ENCODE data around the gene COPS4. TPM values are rescaled to one million over a fixed set of nuclear protein-coding genes. Genes with fewer than 3 reads are reported as not detected.
"Not testable (repeated sequence)": the region's sequence is repeated elsewhere in the genome, so short reads cannot be mapped to it uniquely, and the experiment has no call there.

Gene COPS4
- total RNA-seq, 4 donors from 2014 or later, result 34.3 to 116 (median 43.5) TPM

GRCh38 chr4:83019794-83020494 lies 15.0 kb upstream of the COPS4 start:
- Histone ChIP-seq H3K27me3 (no peaks in the 10 kb centered on the region), H3K27ac (no peak overlapping the region), H3K4me3 (no peak overlapping the region), H3K9me3 (no peaks in the 10 kb centered on the region), H3K4me1 (no peaks in the 10 kb centered on the region), H3K36me3 (no peaks in the 10 kb centered on the region)
- TF ChIP-seq POLR2A (IDR thresholded peaks at IDR 0.05) (no peak), CTCF (IDR thresholded peaks at IDR 0.05) (no peak)
- DNase-seq, result no peak

- Histone ChIP-seq H3K36me3 (no peaks in the 10 kb centered on the region), H3K27me3 (no peaks in the 10 kb centered on the region), H3K4me3 (no peak overlapping the region), H3K27ac (no peak overlapping the region), H3K9me3 (no peaks in the 10 kb centered on the region), H3K4me1 (no peaks in the 10 kb centered on the region)
- no peak for TF ChIP-seq POLR2A (IDR thresholded peaks at IDR 0.05)
- TF ChIP-seq CTCF (IDR thresholded peaks at IDR 0.05), result no peak
- no peak for DNase-seq
Measured at GRCh38 chr4:83022724-83023450, 12.1 kb upstream of the COPS4 start.

- not testable (repeated sequence) for DNase-seq
Measured at GRCh38 chr4:83023599-83023998, 11.4 kb upstream of the COPS4 start.

GRCh38 chr4:83024233-83024632 lies 10.8 kb upstream of the COPS4 start:
- no peak overlapping the region for H3K4me3 ChIP-seq
- no peak for DNase-seq
- no peaks in the 10 kb centered on the region for H3K4me1 ChIP-seq
- H3K36me3 ChIP-seq, result no peaks in the 10 kb centered on the region
- no peak overlapping the region for H3K27ac ChIP-seq
- TF ChIP-seq CTCF (IDR thresholded peaks at IDR 0.05), result no peak
- TF ChIP-seq POLR2A (IDR thresholded peaks at IDR 0.05), result no peak
- H3K9me3 ChIP-seq, result no peaks in the 10 kb centered on the region
- no peaks in the 10 kb centered on the region for H3K27me3 ChIP-seq

More at GRCh38 chr4:83023599-83023998, 11.4 kb upstream of the COPS4 start:
- not testable (repeated sequence) for H3K27me3 ChIP-seq, H3K4me1 ChIP-seq, H3K27ac ChIP-seq, H3K36me3 ChIP-seq, H3K4me3 ChIP-seq, H3K9me3 ChIP-seq

- Histone ChIP-seq H3K27me3 (no peaks in the 10 kb centered on the region), H3K27ac (no peak overlapping the region), H3K36me3 (no peaks in the 10 kb centered on the region), H3K4me1 (no peaks in the 10 kb centered on the region), H3K9me3 (no peaks in the 10 kb centered on the region), H3K4me3 (no peak overlapping the region)
- no peak for DNase-seq
- TF ChIP-seq CTCF (IDR thresholded peaks at IDR 0.05) (no peak), POLR2A (IDR thresholded peaks at IDR 0.05) (no peak)
Measured at GRCh38 chr4:83025563-83025962, 9.4 kb upstream of the COPS4 start.

GRCh38 chr4:83028976-83029375 lies 6.0 kb upstream of the COPS4 start:
- no peaks in the 10 kb centered on the region for H3K9me3 ChIP-seq
- H3K27ac ChIP-seq, result no peak overlapping the region
- no peaks in the 10 kb centered on the region for H3K36me3 ChIP-seq
- H3K4me1 ChIP-seq, result no peaks in the 10 kb centered on the region
- TF ChIP-seq POLR2A (IDR thresholded peaks at IDR 0.05) (no peak), CTCF (IDR thresholded peaks at IDR 0.05) (no peak)
- no peak overlapping the region for H3K4me3 ChIP-seq
- DNase-seq, result no peak
- no peaks in the 10 kb centered on the region for H3K27me3 ChIP-seq

Measured in Peyer's patch (tissue), 4 donors.